Measurements from ENCODE around the gene ZBTB20.
"Not testable (repeated sequence)": the region's sequence is repeated elsewhere in the genome, so short reads cannot be mapped to it uniquely, and the experiment has no call there.

ZBTB20 gene

GRCh38 chr3:115146418-115147328 lies at the start of gene ZBTB20:
Gene ZBTB20, minus strand, starts transcription at chr3:115147288.
- no peak for DNase-seq (ENCODE audit: low read depth)
- H3K4me3 ChIP-seq (ENCODE audit: control insufficient read depth, low read depth, low read length): peak within 1 kb of the TSS; percentile 85
- no peak for TF ChIP-seq CTCF (IDR thresholded peaks at IDR 0.05; ENCODE audit: control insufficient read depth, insufficient read depth, low read depth, low read length, missing control alignments)

GRCh38 chr3:115194476-115194875 lies 47.4 kb upstream of the ZBTB20 start:
- peak; percentile 7 for DNase-seq (ENCODE audit: low read depth)
- TF ChIP-seq CTCF (IDR thresholded peaks at IDR 0.05; ENCODE audit: control insufficient read depth, insufficient read depth, low read depth, low read length, missing control alignments): no peak

GRCh38 chr3:115190747-115191146 lies 43.7 kb upstream of the ZBTB20 start:
- DNase-seq (ENCODE audit: low read depth): no peak
- H3K4me3 ChIP-seq (ENCODE audit: control insufficient read depth, low read depth, low read length): no peak overlapping the region
- no peak for TF ChIP-seq CTCF (IDR thresholded peaks at IDR 0.05; ENCODE audit: control insufficient read depth, insufficient read depth, low read depth, low read length, missing control alignments)

More at GRCh38 chr3:115194476-115194875, 47.4 kb upstream of the ZBTB20 start:
- H3K4me3 ChIP-seq (ENCODE audit: control insufficient read depth, low read depth, low read length): no peak overlapping the region

GRCh38 chr3:115187149-115187757 lies 40.2 kb upstream of the ZBTB20 start:
- H3K4me3 ChIP-seq (ENCODE audit: control insufficient read depth, low read depth, low read length): no peak overlapping the region
- no peak for TF ChIP-seq CTCF (IDR thresholded peaks at IDR 0.05; ENCODE audit: control insufficient read depth, insufficient read depth, low read depth, low read length, missing control alignments)

GRCh38 chr3:115186351-115187148 lies 39.5 kb upstream of the ZBTB20 start:
- no peak for DNase-seq (ENCODE audit: low read depth)
- no peak for TF ChIP-seq CTCF (IDR thresholded peaks at IDR 0.05; ENCODE audit: control insufficient read depth, insufficient read depth, low read depth, low read length, missing control alignments)
- H3K4me3 ChIP-seq (ENCODE audit: control insufficient read depth, low read depth, low read length): no peak overlapping the region

More at GRCh38 chr3:115187149-115187757, 40.2 kb upstream of the ZBTB20 start:
- DNase-seq (ENCODE audit: low read depth): no peak

- H3K4me3 ChIP-seq (ENCODE audit: control insufficient read depth, low read depth, low read length); DNase-seq (ENCODE audit: low read depth): not testable (repeated sequence)
Observed at GRCh38 chr3:115184859-115185572, 37.9 kb upstream of the ZBTB20 start.

GRCh38 chr3:115178930-115179329 lies 31.8 kb upstream of the ZBTB20 start:
- DNase-seq (ENCODE audit: low read depth); H3K4me3 ChIP-seq (ENCODE audit: control insufficient read depth, low read depth, low read length): not testable (repeated sequence)
